Kidney (tissue), 22 donors: ENCODE data around the gene FAM131C. TPM values are rescaled to one million over a fixed set of nuclear protein-coding genes. Genes with fewer than 3 reads are reported as not detected.

ENCODE experiments used
- DNase-seq, 5 donors: peaks; one replicate each; pipeline ENCODE4 v3.0.0-alpha.2; 2013 to 2020
- FAIRE-seq: peaks from 2 replicates; lab custom pipeline; 2012; peaks lifted over from hg19 to GRCh38; lab: Jason Lieb, UNC
- H3K27ac ChIP-seq, 2 donors: one replicate each; pipeline ENCODE4 v1.7.0; 2013; ENCODE audit warnings: low read depth in 2 of 2, low read length in 2 of 2, inconsistent platforms in 1 of 2
- H3K27me3 ChIP-seq: one replicate; pipeline ENCODE4 v1.7.1; 2013; ENCODE audit warnings: low read length, inconsistent platforms; ENCODE audit not compliant: control insufficient read depth, insufficient read depth
- H3K36me3 ChIP-seq, 3 donors: one replicate each; pipeline versions ENCODE4 v1.7.0 to v1.7.1; 2013; ENCODE audit warnings: low read length in 3 of 3, control low read depth in 1 of 3, inconsistent platforms in 1 of 3; ENCODE audit not compliant: insufficient read depth in 3 of 3, control insufficient read depth in 2 of 3
- H3K4me1 ChIP-seq, 3 donors: one replicate each; pipeline versions ENCODE4 v1.7.0 to v1.7.1; 2013; ENCODE audit warnings: low read length in 3 of 3, inconsistent platforms in 1 of 3, low read depth in 1 of 3; ENCODE audit not compliant: control insufficient read depth in 2 of 3, insufficient read depth in 2 of 3
- H3K4me3 ChIP-seq, 3 donors: one replicate each; pipeline versions ENCODE4 v1.7.0 to v1.8.1; 2013; ENCODE audit warnings: low read length in 3 of 3, control low read depth in 1 of 3, inconsistent platforms in 1 of 3
- H3K9ac ChIP-seq, 3 donors: one replicate each; pipeline versions ENCODE4 v1.7.0 to v1.7.1; 2013; ENCODE audit warnings: low read length in 3 of 3, control low read depth in 1 of 3, inconsistent platforms in 1 of 3
- H3K9me3 ChIP-seq, 3 donors: one replicate each; pipeline versions ENCODE4 v1.7.0 to v1.7.1; 2013; ENCODE audit warnings: low read length in 3 of 3, control low read depth in 1 of 3, inconsistent platforms in 1 of 3; ENCODE audit not compliant: control insufficient read depth in 2 of 3, insufficient read depth in 1 of 3
- intact Hi-C: fragments of 100-400 bp; cut with DNase I; formaldehyde crosslinking; loops from one replicate; pipeline ENCODE4 v1.11.1; 2022
- long read RNA-seq, 10 donors: library from polyadenylated mRNA in 1 of 10; unstranded in 1 of 10; transcript quantifications; one replicate each; pipeline ENCODE4 v2.0.0 and lab custom pipeline, GENCODE V29; 2021 to 2026
- polyA plus RNA-seq: library from polyadenylated mRNA; stranded (reverse); fragments of 350-450 nt; fragmentation: Illumina TruSeq; extraction: RNeasy Lipid Tissue Mini Kit (QIAGEN cat#74804); gene quantifications from one replicate; pipeline ENCODE4 v1.2.3, GENCODE V29; 2014; ENCODE audit warnings: low read depth, low replicate concordance; ENCODE audit not compliant: insufficient read depth
- total RNA-seq: library from RNA; stranded (reverse); fragmentation: NEBNext Ultra II Directional; extraction: Animal tissue kit (Norgen Biotek cat#: 25700); gene quantifications from one replicate; pipeline ENCODE4 v1.2.1, GENCODE V29; 2021
- TF ChIP-seq, protein P1 (sequence below): IDR thresholded peaks from 3 replicates; pipeline ENCODE4 v1.5.1; 2012; ENCODE audit warnings: mild to moderate bottlenecking, moderate library complexity, borderline replicate concordance; ENCODE audit not compliant: insufficient read depth; ENCODE audit errors: extremely low read depth
- donor health status: control.
- donor health status: control.
- donor health status: control.
- donor health status: control.
- donor health status: control.
- donor health status: DM: yes; HTN: yes; CAD: no.
- donor health status: Normal renal cell carcinoma (clear cell type).

FAM131C gene, protein sequence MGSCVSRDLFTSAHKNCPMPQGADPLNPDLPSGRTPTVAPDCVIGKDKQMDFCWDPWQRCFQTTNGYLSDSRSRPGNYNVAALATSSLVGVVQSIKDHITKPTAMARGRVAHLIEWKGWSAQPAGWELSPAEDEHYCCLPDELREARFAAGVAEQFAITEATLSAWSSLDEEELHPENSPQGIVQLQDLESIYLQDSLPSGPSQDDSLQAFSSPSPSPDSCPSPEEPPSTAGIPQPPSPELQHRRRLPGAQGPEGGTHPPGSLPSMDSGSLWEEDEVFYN
- 5.0 TPM for total RNA-seq
- 12.0 TPM for polyA plus RNA-seq
- long read RNA-seq, donor 1, result 0 reads
- long read RNA-seq, donor 2, result 0 reads
- long read RNA-seq, donor 3, result 0 reads
- long read RNA-seq, donor 4, partial matches to known transcripts, result 0 of 1 reads
- long read RNA-seq, donor 4, other reads (novel, unspliced or antisense), result 0 of 1 reads
- long read RNA-seq, donor 5, result 0 reads
- long read RNA-seq, donor 6, result 0 reads
- long read RNA-seq, donor 7, transcript FAM131C-201 (7 exons, 1,695 nt), result major isoform, 10 of 14 reads
- long read RNA-seq, donor 7, partial matches to known transcripts, result 3 of 14 reads
- long read RNA-seq, donor 7, other reads (novel, unspliced or antisense), result 1 of 14 reads
- long read RNA-seq, donor 8, result 0 reads
- long read RNA-seq, donor 9, result 0 reads
- long read RNA-seq, donor 10, result 0 reads

DNA sequence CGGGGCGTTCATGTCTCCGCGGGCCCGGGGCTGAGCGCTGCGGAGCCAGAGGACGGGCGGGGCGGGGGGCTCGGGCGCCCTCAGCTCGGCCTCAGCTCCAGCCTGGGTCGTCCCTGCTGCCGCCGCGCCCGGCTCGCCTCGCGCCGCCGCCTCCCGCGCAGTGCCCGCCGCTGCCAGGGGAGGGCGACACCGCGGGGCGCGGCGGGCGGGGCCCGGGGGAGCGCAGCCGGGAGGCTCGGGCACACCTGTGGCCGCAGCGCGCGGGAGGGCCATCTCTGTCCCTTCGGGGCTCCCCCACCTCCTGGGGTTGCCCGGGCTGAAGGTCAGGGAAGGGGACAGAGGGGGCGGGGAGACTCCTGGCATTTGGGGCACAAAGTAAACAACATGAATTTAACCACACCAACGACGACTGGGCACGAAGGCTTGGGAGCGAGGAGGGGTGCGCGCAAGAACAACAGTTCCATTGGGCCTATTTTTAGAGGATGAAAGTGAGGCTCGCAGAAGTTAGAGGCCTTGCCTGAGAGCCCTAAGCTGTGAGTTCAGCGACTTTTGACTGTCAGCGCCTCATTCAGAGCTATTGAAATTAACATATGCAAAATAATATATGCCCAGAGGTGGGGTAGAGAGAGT is at the start of gene FAM131C:
Gene FAM131C (minus strand): TSS at position 162 of the 630 bp plus-strand sequence. CDS start 209 bp downstream, outside the sequence.
- Histone ChIP-seq H3K27me3 (no peaks in the 10 kb centered on the region), H3K4me1 (peaks cover 0 to 12% (median 10%) of the 10 kb centered on the region in 3 donors), H3K4me3 (peak within 1 kb of the TSS in 2 of 3 donors; percentile 24 to 52), H3K36me3 (no peaks in the 10 kb centered on the region), H3K27ac (no peak within 1 kb of the TSS), H3K9ac (peak within 1 kb of the TSS in 2 of 3 donors; percentile 49 to 66), H3K9me3 (no peaks in the 10 kb centered on the region)
- peak in 3 of 5 donors; percentile 41 to 77 (median 63) for DNase-seq
- intact Hi-C loops, result no loop called here
- no peak for FAIRE-seq
- TF ChIP-seq, protein P1, sequence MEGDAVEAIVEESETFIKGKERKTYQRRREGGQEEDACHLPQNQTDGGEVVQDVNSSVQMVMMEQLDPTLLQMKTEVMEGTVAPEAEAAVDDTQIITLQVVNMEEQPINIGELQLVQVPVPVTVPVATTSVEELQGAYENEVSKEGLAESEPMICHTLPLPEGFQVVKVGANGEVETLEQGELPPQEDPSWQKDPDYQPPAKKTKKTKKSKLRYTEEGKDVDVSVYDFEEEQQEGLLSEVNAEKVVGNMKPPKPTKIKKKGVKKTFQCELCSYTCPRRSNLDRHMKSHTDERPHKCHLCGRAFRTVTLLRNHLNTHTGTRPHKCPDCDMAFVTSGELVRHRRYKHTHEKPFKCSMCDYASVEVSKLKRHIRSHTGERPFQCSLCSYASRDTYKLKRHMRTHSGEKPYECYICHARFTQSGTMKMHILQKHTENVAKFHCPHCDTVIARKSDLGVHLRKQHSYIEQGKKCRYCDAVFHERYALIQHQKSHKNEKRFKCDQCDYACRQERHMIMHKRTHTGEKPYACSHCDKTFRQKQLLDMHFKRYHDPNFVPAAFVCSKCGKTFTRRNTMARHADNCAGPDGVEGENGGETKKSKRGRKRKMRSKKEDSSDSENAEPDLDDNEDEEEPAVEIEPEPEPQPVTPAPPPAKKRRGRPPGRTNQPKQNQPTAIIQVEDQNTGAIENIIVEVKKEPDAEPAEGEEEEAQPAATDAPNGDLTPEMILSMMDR, result peak; percentile 62

DNA sequence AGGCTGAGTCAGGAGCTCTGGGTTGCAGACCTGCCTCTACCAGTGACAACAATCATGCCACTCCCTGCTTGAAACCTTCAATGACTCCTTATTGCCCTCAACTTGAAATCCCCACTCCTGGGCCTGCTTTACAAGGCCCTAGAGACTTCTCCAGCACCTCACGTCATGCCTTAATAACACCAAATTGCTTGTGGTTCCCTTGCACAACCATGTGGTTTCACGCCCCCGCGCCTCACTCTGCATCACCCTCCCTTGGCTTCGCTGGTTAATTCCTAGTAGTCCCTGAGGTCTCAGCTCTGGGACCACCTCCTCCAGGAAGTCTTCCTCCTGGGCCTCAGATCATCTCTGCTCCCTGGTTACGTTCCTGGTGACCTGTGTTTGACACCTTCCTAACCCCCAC is 49.5 kb upstream of the FAM131C start:
- Histone ChIP-seq H3K9ac (no peak overlapping the region), H3K4me1 (peaks cover 0 to 5% (median 0%) of the 10 kb centered on the region in 3 donors), H3K27me3 (no peaks in the 10 kb centered on the region), H3K9me3 (no peaks in the 10 kb centered on the region), H3K27ac (no peak overlapping the region), H3K4me3 (no peak overlapping the region), H3K36me3 (peaks cover 0 to 10% (median 5%) of the 10 kb centered on the region in 3 donors)
- intact Hi-C loops, result no loop called here
- FAIRE-seq (no peak), DNase-seq (peak in 3 of 5 donors; percentile 54 to 84 (median 62))
- TF ChIP-seq, protein P1, result no peak

DNA sequence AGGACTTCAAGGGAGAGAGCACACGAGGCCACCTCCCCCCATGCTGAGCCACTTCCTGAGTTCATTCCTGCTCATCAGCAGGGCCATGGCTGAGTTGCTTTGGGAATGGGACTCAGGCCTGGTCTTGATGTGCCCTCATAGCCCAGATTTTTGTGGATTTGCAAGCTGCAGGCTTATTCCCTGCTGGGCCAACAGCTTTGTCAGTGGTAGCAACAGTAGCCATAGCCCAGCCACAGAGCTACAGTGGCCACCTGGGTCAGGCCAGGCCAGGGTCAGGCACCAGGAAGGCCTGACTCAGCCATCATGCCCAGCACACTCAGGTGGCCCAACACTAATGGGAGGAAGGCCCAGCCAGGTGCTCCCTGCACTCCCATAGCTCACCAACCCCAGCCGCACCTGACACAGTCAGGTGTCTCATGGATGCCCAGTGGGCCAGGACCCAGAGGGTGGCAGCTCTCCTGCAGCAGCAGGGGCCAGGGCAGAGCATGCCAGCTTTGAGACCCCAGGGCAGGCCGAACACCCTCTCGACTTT is 49.0 kb upstream of the FAM131C start:
- DNase-seq (peak in 4 of 5 donors; percentile 49 to 64 (median 54)), FAIRE-seq (no peak)
- no peaks in the 10 kb centered on the region for H3K27me3 ChIP-seq
- peaks cover 0 to 10% (median 5%) of the 10 kb centered on the region in 3 donors for H3K36me3 ChIP-seq
- H3K4me1 ChIP-seq, result peaks cover 0 to 5% (median 0%) of the 10 kb centered on the region in 3 donors
- H3K9me3 ChIP-seq, result no peaks in the 10 kb centered on the region
- H3K4me3 ChIP-seq, result no peak overlapping the region
- TF ChIP-seq, protein P1, result no peak
- intact Hi-C loops, result no loop called here
- no peak overlapping the region for H3K27ac ChIP-seq
- H3K9ac ChIP-seq, result no peak overlapping the region
